ENCODE measurements around the gene TMEM63C. TPM values are rescaled to one million over a fixed set of nuclear protein-coding genes. Genes with fewer than 3 reads are reported as not detected.

The TMEM63C gene
- polyA plus RNA-seq, 1 donor (not counting 4 experiments of a cell fraction or from before 2014, with no cell fraction given), result 0.66 TPM

GRCh38 chr14:77242752-77243151 is 61.2 kb downstream of the TMEM63C start:
- H3K27ac ChIP-seq (ENCODE audit: control insufficient read depth, insufficient read depth, low read length), result no peak overlapping the region
- H3K36me3 ChIP-seq (ENCODE audit: control insufficient read depth in 2 of 2, extremely low read depth in 1 of 2, insufficient read depth in 2 of 2, low read length in 2 of 2), result no peaks in the 10 kb centered on the region
- H2AFZ ChIP-seq (ENCODE audit: control insufficient read depth, low read length), result no peak overlapping the region
- no peak for DNase-seq (ENCODE audit: low read depth, low spot score)
- no peaks in the 10 kb centered on the region for H3K9me3 ChIP-seq (ENCODE audit: control insufficient read depth, low read depth, low read length)
- dilution Hi-C loops (cut with MboI; ENCODE audit: extremely low pct_ligation_motif_present, low sequenced_read_pairs), result no loop called here
- no peak overlapping the region for H3K4me2 ChIP-seq (ENCODE audit: control insufficient read depth, extremely low read depth, insufficient read depth, low read depth, low read length)
- TF ChIP-seq CTCF (optimal IDR thresholded peaks at IDR 0.05 in 1 of 3, IDR thresholded peaks at IDR 0.05 in 1 of 3, conservative IDR thresholded peaks at IDR 0.05 in 1 of 3; ENCODE audit: extremely low read depth in 1 of 3, insufficient read depth in 2 of 3, low read length in 3 of 3), result no peak
- no peaks in the 10 kb centered on the region for H3K79me2 ChIP-seq (ENCODE audit: control insufficient read depth, insufficient read depth, low read length)
- H4K20me1 ChIP-seq (ENCODE audit: control insufficient read depth, extremely low read depth, insufficient read depth, low read length), result no peaks in the 10 kb centered on the region
- no peak overlapping the region for H3K4me3 ChIP-seq (ENCODE audit: control insufficient read depth in 2 of 3, extremely low read depth in 1 of 3, insufficient read depth in 2 of 3, low read depth in 1 of 3, low read length in 3 of 3)
- FAIRE-seq, result no peak
- H3K27me3 ChIP-seq (ENCODE audit: control insufficient read depth, extremely low read depth, insufficient read depth, low read length), result no peaks in the 10 kb centered on the region
- no peaks in the 10 kb centered on the region for H3K9me1 ChIP-seq (ENCODE audit: control insufficient read depth, extremely low read depth, insufficient read depth, low read length)
- no peaks in the 10 kb centered on the region for H3K4me1 ChIP-seq (ENCODE audit: control insufficient read depth, extremely low read depth, insufficient read depth, low read length)
- H3K9ac ChIP-seq (ENCODE audit: control insufficient read depth, extremely low read depth, insufficient read depth, low read length), result no peak overlapping the region

DNA sequence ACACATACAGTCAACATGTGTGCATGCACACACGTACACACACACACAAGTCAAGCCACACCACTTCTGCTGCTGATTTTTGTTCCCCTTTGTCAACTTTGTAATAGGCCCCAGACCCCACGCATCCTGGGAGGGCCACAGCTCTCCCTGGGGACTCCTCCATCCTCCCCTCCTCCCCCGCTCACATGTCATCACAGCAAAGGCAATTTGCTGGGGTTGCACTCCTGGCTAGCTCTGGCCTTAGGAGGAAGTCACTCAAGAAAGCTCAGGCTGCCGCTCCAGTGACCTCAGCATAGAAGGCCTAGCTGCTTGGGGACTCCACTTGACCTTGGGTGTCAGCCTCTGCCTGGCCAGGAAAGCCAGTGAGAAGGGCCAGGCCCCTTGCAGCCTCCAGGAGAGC is 62.3 kb downstream of the TMEM63C start:
- H4K20me1 ChIP-seq (ENCODE audit: control insufficient read depth, extremely low read depth, insufficient read depth, low read length), result no peaks in the 10 kb centered on the region
- H3K27me3 ChIP-seq (ENCODE audit: control insufficient read depth, extremely low read depth, insufficient read depth, low read length), result no peaks in the 10 kb centered on the region
- no peak overlapping the region for H3K9ac ChIP-seq (ENCODE audit: control insufficient read depth, extremely low read depth, insufficient read depth, low read length)
- no peak for TF ChIP-seq EZH2 (IDR thresholded peaks at IDR 0.05; ENCODE audit: low read length)
- TF ChIP-seq CTCF (optimal IDR thresholded peaks at IDR 0.05 in 1 of 3, IDR thresholded peaks at IDR 0.05 in 1 of 3, conservative IDR thresholded peaks at IDR 0.05 in 1 of 3; ENCODE audit: extremely low read depth in 1 of 3, insufficient read depth in 2 of 3, low read length in 3 of 3), result no peak
- FAIRE-seq (no peak), DNase-seq (ENCODE audit: low read depth, low spot score) (no peak)
- no peak overlapping the region for H3K4me3 ChIP-seq (ENCODE audit: control insufficient read depth in 2 of 3, extremely low read depth in 1 of 3, insufficient read depth in 2 of 3, low read depth in 1 of 3, low read length in 3 of 3)
- H3K27ac ChIP-seq (ENCODE audit: control insufficient read depth, insufficient read depth, low read length), result no peak overlapping the region
- no peak overlapping the region for H2AFZ ChIP-seq (ENCODE audit: control insufficient read depth, low read length)
- H3K9me1 ChIP-seq (ENCODE audit: control insufficient read depth, extremely low read depth, insufficient read depth, low read length), result no peaks in the 10 kb centered on the region
- no peak overlapping the region for H3K4me2 ChIP-seq (ENCODE audit: control insufficient read depth, extremely low read depth, insufficient read depth, low read depth, low read length)
- H3K4me1 ChIP-seq (ENCODE audit: control insufficient read depth, extremely low read depth, insufficient read depth, low read length), result no peaks in the 10 kb centered on the region
- H3K36me3 ChIP-seq (ENCODE audit: control insufficient read depth in 2 of 2, extremely low read depth in 1 of 2, insufficient read depth in 2 of 2, low read length in 2 of 2), result no peaks in the 10 kb centered on the region
- H3K79me2 ChIP-seq (ENCODE audit: control insufficient read depth, insufficient read depth, low read length), result no peaks in the 10 kb centered on the region
- no peaks in the 10 kb centered on the region for H3K9me3 ChIP-seq (ENCODE audit: control insufficient read depth, low read depth, low read length)
- dilution Hi-C loops (cut with MboI; ENCODE audit: extremely low pct_ligation_motif_present, low sequenced_read_pairs), result no loop called here
